Ovary (tissue), 9 donors: ENCODE data around the gene TMC6. TPM values are rescaled to one million over a fixed set of nuclear protein-coding genes. Genes with fewer than 3 reads are reported as not detected.

ENCODE experiments used
- DNase-seq, 5 donors: peaks; one replicate each; pipeline ENCODE4 v3.0.0-alpha.2; 2019 to 2020
- H3K27ac ChIP-seq, 2 donors: fragments of 200-600 bp; one replicate each; pipeline versions ENCODE4 v1.5.1 to v1.8.0; 2019 to 2022
- H3K27me3 ChIP-seq: fragments of 200-600 bp; one replicate; pipeline ENCODE4 v1.8.0; 2022
- H3K36me3 ChIP-seq: fragments of 200-600 bp; sonication (generic); one replicate; pipeline ENCODE4 v1.5.1; 2019
- H3K4me1 ChIP-seq: one replicate; pipeline ENCODE4 v1.8.1; 2013; ENCODE audit warnings: mild to moderate bottlenecking, moderate library complexity; ENCODE audit not compliant: insufficient read depth
- H3K4me3 ChIP-seq: fragments of 200-600 bp; sonication (generic); one replicate; pipeline ENCODE4 v1.5.1; 2017
- H3K9me3 ChIP-seq, 2 donors: fragments of 200-600 bp in 1 of 2; sonication (generic) in 1 of 2; one replicate each; pipeline versions ENCODE4 v1.5.1 to v1.8.1; 2013 to 2019; ENCODE audit warnings: mild to moderate bottlenecking in 1 of 2, moderate library complexity in 1 of 2
- EP300 ChIP-seq: sonication (generic); formaldehyde crosslinking; IDR thresholded peaks from one replicate; pipeline ENCODE4 v1.6.1; 2017; ENCODE audit warnings: antibody characterized with exemption
- POLR2A ChIP-seq: fragments of 450-650 bp; IDR thresholded peaks from one replicate; pipeline ENCODE4 v1.6.1; 2017; ENCODE audit warnings: antibody characterized with exemption, mild to moderate bottlenecking, moderate library complexity
- WGBS, 3 donors: extraction: QIAGEN DNeasy Blood & Tissue Kit in 1 of 3; methylation state at CpG; one replicate each; pipeline versions ENCODE4 v1.1.5 to v1.1.7; 2013 to 2017; 5-methylcytosine and 5-hydroxymethylcytosine counted together
- intact Hi-C, 4 donors: fragments of 100-400 bp; cut with DNase I; formaldehyde crosslinking; loops; one replicate each; pipeline versions ENCODE4 v1.11.0 to v1.15.1; 2022 to 2023
- polyA plus RNA-seq, 2 donors: library from polyadenylated mRNA; stranded (reverse); fragments of 200-250 nt in 1 of 2; fragments of 350-450 nt in 1 of 2; fragmentation: Illumina TruSeq in 1 of 2; extraction: RNeasy Lipid Tissue Mini Kit (QIAGEN cat#74804) in 1 of 2; gene quantifications; one replicate each; pipeline ENCODE4 v1.2.3, GENCODE V29; 2013 to 2014
- total RNA-seq, 7 donors: library from RNA; depleted of rRNA in 2 of 7; stranded (reverse); fragments of >200 nt in 2 of 7; fragmentation: NEBNext Ultra II Directional in 3 of 7; extraction: Animal tissue kit (Norgen Biotek cat#: 25700) in 3 of 7; gene quantifications; one replicate each; pipeline versions ENCODE4 v1.1.0 to v1.2.4, GENCODE V29; 2016 to 2023
- TF ChIP-seq, protein P1 (sequence below), 3 donors: fragments of 450-650 bp in 2 of 3; fragments of 200-600 bp in 1 of 3; IDR thresholded peaks; one replicate each; pipeline versions ENCODE4 v1.5.1 to v1.8.0; 2016 to 2022; ENCODE audit warnings: antibody characterized with exemption in 3 of 3, mild to moderate bottlenecking in 1 of 3
- donor health status: DM: no; HTN: no; CAD: no; lungs with moderate emphysema.
- donor health status: DM: no; HTN: no; CAD: no.
- donor health status: Bipolar disorder and iron deficiency.
- donor health status: DM: yes; HTN: yes; CAD: no.
- donor health status: DM: no; HTN: no; CAD: no.
- donor health status: DM: yes; HTN: yes; CAD: no.

Gene TMC6
- total and polyA plus RNA-seq, 9 donors, result 1.2 to 26.8 (median 8.3) TPM

DNA sequence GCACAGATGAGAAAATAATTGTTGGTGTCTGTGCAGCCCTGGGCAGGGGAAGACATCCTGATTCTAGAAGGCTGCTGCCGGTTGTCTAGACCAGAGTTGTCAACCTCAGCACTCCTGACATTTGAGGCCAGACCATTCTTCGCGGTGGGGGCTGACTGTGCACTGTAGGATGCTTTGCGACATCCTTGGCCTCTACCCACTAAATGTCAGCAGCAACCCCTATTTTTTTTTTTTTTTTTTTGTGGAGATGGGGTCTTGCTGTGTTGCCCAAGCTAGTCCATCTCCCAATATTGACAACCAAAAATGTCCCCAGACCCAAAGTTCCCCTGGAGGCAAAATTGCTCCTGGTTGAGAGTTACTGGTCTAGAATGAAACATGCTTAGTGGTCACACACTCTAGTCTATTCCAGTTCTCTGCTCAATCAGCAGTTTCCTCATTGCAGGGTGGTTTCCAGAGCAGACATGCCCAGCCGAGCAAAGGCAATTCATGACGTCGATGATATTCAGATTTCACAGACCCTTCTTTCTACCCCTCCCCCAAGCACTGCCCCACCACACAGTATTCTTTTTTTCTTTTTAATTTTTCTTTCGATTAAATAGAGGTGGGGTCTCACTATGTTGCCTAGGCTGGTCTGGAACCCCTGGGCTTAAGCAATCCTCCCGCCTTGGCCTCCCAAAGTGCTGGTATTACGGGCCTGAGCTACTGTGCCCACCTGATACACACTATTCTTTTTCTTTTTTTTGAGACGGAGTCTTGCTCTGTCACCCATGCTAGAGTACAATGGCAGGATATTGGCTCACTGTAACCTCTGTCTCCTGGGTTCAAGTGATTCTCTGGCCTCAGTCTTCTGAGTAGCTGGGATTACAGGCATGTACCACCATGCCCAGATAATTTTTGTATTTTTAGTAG, 26.6 kb upstream of the TMC6 start:
- Histone ChIP-seq H3K4me1 (no peaks in the 10 kb centered on the region), H3K36me3 (no peaks in the 10 kb centered on the region), H3K9me3 (no peaks in the 10 kb centered on the region), H3K27ac (no peak overlapping the region), H3K4me3 (no peak overlapping the region), H3K27me3 (no peaks in the 10 kb centered on the region)
- DNase-seq, result no peak
- intact Hi-C loops, result no loop called here
- TF ChIP-seq EP300 (no peak), POLR2A (no peak)
- TF ChIP-seq, protein P1, sequence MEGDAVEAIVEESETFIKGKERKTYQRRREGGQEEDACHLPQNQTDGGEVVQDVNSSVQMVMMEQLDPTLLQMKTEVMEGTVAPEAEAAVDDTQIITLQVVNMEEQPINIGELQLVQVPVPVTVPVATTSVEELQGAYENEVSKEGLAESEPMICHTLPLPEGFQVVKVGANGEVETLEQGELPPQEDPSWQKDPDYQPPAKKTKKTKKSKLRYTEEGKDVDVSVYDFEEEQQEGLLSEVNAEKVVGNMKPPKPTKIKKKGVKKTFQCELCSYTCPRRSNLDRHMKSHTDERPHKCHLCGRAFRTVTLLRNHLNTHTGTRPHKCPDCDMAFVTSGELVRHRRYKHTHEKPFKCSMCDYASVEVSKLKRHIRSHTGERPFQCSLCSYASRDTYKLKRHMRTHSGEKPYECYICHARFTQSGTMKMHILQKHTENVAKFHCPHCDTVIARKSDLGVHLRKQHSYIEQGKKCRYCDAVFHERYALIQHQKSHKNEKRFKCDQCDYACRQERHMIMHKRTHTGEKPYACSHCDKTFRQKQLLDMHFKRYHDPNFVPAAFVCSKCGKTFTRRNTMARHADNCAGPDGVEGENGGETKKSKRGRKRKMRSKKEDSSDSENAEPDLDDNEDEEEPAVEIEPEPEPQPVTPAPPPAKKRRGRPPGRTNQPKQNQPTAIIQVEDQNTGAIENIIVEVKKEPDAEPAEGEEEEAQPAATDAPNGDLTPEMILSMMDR (IDR thresholded peaks at IDR 0.05), result no peak
- WGBS, 3 donors, result 85 to 89% (median 88%) methylated on average over 11 of the region's 11 CpGs

DNA sequence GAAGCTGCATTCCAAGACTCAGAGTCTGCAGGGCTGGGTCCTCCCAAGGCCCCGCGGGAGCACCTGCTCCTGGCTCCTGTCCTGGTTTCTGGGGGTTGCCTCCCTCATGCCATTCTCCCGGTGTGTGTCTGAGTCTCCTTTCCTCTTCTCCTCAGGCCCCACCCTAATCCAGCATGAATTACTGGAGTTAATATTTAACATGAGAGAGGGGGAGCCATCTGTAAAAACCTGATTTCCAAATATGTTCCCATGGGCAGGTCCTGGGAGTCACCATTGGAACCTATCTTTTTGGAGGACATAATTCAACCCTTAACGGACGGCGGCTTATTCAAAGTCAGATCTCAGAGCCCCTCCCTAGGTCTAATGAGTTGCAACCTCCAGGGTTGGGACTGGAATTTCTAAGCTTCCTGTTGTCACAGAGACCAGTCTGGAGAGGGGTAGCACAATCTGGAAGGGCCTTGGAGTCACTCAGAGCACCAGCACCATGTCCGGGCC, 23.0 kb upstream of the TMC6 start:
- Histone ChIP-seq H3K4me3 (no peak overlapping the region), H3K9me3 (no peaks in the 10 kb centered on the region), H3K27me3 (no peaks in the 10 kb centered on the region), H3K4me1 (no peaks in the 10 kb centered on the region), H3K27ac (no peak overlapping the region), H3K36me3 (no peaks in the 10 kb centered on the region)
- intact Hi-C loops, result loop anchor here in 1 of 4 donors (1.0 kb wide), 1 partner anchor 33 kb away; no protein-coding TSS in a partner anchor
- no peak for DNase-seq
- no peak for TF ChIP-seq POLR2A
- TF ChIP-seq, protein P1 (IDR thresholded peaks at IDR 0.05), result no peak
- TF ChIP-seq EP300, result no peak
- WGBS, 3 donors, result 53 to 68% (median 66%) methylated on average over 7 of the region's 7 CpGs

DNA sequence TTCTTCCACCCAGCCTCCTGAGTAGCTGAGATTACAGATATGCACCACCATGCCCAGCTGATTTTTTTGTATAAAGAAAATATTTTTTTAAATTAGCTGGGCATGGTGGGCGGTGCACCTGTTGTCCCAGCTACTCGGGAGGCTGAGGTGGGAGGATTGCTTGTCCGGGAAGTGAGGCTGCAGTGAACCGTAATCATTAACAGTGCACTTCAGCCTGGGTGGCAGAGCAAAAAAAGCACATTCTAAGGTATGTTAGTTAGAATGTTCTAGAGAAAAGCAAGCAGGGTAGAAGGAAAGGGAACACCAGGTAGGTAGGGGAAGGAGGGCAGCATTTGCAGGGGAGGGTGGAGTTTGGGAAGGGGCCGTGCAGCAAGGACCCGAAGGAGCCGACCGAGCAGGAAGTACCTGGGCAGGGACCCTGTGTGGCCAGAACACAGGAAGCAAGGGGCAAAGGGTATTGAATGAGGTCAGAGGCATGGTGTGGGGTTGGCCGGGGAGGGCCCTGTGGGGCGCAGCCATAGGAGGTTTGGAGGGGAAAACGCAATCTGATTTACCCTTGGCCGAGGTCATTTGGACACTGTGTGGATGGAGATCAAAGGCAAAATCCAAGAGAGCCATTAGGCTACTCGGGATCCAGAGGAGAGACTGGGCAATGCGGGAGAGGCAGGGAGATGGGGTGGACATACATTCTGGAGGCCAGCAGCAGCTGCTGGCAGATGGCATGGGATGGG, 19.9 kb upstream of the TMC6 start:
- H3K9me3 ChIP-seq, result no peaks in the 10 kb centered on the region
- H3K36me3 ChIP-seq, result no peaks in the 10 kb centered on the region
- H3K4me1 ChIP-seq, result peaks cover 21% of the 10 kb centered on the region
- intact Hi-C loops, result no loop called here
- no peak for DNase-seq
- H3K4me3 ChIP-seq, result no peak overlapping the region
- no peaks in the 10 kb centered on the region for H3K27me3 ChIP-seq
- no peak for TF ChIP-seq EP300
- no peak for TF ChIP-seq POLR2A
- TF ChIP-seq, protein P1 (IDR thresholded peaks at IDR 0.05), result no peak
- 74 to 78% (median 75%) methylated on average over 14 of the region's 14 CpGs for WGBS, 3 donors
- H3K27ac ChIP-seq, result no peak overlapping the region

DNA sequence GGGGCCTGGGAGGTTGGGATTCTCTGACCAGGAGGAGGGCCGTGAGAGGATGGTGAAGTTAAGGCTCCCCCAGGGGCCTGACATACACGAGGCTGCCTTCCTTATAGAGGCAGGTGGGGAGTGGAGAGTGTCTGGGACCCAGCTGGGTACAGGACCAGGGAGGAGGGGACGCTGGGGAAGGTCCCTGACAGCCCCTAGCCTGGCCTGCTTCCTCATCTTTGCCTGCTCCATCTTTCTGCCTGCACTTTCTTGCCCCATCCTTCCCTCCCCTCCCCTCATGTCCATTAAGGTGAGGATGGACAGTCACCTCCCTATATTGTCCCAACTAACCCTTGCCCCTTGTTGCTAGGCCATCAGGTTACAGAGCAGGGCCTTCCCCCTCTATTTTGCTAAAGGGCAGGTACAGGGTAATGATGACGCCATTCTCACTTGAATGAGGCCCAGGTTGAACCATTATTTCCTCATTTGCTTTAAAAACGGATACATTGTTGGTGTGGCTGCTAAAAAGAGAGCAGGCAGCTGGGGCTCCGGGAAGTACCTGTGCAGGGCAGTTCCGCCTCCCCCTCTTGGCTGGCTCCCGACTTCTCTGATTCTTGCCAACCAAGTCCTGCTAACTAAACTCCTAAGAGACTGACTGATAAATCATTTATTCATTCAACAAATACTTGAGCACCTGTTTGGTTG, 18.9 kb upstream of the TMC6 start:
- Histone ChIP-seq H3K4me3 (no peak overlapping the region), H3K36me3 (no peaks in the 10 kb centered on the region), H3K4me1 (peaks cover 21% of the 10 kb centered on the region), H3K27me3 (no peaks in the 10 kb centered on the region), H3K9me3 (no peaks in the 10 kb centered on the region), H3K27ac (no peak overlapping the region)
- WGBS, 3 donors, result 81 to 83% (median 83%) methylated on average over 8 of the region's 8 CpGs
- intact Hi-C loops, result no loop called here
- TF ChIP-seq, protein P1 (IDR thresholded peaks at IDR 0.05), result no peak
- TF ChIP-seq POLR2A (no peak), EP300 (no peak)
- no peak for DNase-seq
